ENCODE measurements around the gene DLX1.

Gene DLX1

DNA sequence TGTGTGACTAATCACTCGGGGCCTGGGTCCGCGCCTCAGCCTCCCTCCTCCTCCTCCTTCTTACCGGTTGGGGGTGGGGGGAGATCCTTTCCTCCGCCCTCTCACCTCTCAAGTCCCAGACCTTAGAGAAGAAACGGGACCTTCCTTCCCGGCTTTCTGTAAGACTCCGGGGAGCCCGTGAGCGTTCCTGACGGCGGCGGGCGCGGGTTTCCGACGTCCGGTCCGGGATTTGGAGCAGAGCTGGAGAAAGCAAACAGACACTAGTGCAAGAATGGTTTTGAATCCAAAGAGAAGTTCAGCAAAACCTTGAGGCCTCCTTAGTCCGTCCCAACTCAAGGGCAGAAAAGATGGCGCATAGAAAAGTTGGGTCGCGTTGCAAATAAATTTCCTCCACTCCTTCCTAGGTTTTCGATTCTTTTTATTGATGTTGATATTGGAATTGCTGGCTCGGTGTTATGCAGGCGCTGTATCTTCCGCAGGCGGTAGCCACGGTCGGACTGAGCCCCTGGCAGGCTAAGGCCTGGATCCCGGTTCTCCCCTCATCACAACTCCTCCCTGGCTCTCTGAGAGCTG lies 2.0 kb downstream of the DLX1 start:
- no peak for DNase-seq (ENCODE audit: low spot score)

- no peak for DNase-seq (ENCODE audit: low spot score)
Measured at GRCh38 chr2:172087780-172088244, 2.5 kb downstream of the DLX1 start.

- no peak for DNase-seq (ENCODE audit: low spot score)
Measured at GRCh38 chr2:172088245-172089004, 3.1 kb downstream of the DLX1 start.

- no peak for DNase-seq (ENCODE audit: low spot score)
Measured at GRCh38 chr2:172089005-172089504, 3.7 kb downstream of the DLX1 start.

GRCh38 chr2:172089633-172090032 lies 4.3 kb downstream of the DLX1 start:
- no peak for DNase-seq (ENCODE audit: low spot score)

- no peak for DNase-seq (ENCODE audit: low spot score)
Measured at GRCh38 chr2:172090044-172090961, 5.0 kb downstream of the DLX1 start.

DNA sequence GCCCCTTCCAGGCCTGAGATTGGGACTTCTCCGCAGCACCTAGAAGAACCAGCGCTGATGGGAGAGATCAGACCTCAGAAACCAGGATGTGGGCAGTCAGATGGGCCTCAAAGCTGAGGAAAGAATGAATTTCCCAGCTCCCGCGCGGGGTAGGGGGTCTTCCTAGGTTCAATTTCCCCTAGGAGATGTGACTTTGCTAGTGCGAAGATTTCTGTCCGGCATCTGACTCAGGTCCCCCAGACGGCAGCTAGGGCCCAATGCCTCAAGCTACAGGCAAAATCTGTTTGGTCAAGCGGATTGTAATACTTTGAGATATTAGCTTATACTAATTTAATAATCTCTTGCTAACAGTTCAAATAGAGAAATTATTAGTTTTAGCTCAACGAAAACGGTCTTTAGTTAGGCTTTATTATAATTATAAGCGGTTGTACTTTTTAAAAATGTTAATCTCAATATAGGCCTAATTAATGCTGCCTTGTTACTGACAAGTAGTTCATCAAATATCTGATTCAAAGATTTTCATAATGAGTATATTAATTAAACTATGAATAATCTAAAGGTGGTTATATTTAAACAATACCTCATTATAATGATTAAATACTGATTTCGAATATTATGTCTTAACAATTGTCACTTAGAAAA lies 5.8 kb downstream of the DLX1 start:
- DNase-seq (ENCODE audit: low spot score) = no peak

DNA sequence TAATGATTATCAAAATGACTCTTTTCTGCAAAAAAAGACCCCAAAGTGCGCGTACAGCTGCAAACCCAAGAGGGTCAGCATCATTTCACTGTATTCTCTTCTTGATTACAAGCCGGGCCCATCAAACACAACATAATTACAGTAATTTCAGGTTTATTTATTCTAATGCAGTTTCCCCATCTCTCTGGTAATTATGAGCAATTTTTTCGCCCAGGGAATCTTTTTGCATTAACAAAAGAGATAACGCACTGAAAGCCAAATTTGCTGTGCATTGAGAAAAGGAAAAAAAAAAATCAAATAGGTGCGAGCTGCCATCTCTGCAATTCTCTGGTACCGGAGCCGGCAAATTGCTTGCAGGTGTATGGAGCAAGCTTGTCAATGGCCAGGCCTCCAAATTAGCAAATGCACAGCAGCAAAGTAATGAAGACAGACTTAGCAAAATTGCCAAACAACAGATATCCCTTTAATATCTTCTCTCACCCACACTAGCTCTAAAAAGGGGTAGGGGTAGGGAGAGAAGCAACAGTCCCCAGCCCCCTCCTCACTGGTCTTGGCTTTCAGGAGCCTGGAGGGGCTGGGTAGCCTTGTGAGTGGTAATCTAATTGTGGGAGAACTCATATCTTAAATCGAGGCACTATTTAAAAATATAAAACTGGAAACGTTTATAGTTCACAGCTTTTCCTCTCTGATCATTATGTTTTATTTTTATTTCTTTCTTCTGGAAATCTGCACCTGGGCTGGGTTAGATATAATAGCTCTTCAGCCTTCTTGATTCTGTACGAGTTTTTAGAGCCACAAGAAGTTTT lies 6.7 kb downstream of the DLX1 start:
- no peak for DNase-seq (ENCODE audit: low spot score)

DNA sequence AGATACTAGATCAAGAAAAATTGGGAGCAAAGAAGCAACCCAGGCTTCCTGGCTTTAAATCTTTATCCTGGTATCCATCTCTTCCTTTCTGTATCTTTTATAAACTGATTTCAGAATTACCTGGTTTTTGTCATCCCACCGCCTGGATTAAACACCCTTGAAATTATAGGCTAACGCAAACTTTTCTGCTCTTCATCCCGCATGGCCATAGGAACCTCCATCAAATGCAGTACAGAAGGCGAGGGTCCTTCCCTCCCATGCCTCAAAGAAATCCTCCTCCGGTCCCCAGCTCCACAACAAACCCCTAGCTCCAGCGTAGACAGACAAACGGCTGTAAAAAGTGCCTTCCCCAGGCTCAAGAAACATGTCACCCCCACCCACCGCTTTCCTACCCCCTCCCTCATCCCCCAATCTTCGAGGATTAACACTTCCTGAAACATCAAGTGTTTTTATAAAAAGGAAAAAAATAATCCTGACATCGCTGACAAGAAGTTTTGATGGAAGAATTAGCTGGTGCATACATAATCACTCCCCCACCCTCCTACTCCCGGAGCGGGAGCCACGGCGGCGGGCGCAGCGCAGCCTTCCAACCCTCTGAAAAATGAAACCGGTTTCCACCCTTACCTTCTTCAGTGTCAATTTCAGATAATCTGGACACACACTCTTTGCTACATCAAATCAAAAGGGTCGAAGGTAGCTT lies 7.6 kb downstream of the DLX1 start:
- no peak for DNase-seq (ENCODE audit: low spot score)

DNA sequence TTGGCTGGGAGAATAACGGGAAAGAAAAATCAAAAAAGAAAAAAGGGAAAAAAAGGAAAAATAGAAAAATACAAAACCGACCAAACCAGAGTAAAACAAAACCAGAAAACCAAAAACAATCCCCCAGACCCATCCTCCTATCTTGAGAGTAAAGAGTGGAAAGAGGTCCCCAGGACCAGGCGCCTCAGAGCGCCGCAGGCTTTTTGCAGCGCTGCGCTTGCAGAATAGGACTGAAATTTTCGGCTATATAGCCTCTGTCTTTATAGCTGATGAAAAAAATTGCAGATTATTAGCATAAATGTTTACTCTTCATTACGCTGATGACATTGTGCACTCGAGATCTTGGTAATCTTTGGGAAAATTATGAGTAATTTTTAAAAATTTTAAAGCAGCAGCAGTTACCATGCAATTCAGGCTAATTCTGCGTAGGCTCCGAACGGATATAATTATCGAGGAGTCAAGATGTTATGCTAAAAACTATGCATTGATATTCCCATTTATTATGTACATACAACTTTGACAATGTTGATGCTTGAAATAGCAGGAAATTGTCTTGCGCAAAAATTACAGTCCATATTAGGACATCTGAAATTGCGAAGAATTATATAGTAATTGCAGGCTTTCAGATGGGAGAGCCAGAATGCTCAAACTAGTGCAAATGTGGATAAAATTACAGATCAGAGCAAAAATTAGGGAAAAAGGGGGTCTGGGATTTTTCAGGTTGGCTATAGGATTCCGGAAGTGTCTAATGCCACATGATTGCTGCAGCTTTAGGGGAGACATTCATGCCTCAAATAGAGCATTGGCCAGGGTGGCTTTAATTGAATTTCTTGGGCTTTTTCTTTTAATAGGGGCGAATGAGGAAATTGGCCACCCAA lies 8.3 kb downstream of the DLX1 start:
- no peak for DNase-seq (ENCODE audit: low spot score)

DNA sequence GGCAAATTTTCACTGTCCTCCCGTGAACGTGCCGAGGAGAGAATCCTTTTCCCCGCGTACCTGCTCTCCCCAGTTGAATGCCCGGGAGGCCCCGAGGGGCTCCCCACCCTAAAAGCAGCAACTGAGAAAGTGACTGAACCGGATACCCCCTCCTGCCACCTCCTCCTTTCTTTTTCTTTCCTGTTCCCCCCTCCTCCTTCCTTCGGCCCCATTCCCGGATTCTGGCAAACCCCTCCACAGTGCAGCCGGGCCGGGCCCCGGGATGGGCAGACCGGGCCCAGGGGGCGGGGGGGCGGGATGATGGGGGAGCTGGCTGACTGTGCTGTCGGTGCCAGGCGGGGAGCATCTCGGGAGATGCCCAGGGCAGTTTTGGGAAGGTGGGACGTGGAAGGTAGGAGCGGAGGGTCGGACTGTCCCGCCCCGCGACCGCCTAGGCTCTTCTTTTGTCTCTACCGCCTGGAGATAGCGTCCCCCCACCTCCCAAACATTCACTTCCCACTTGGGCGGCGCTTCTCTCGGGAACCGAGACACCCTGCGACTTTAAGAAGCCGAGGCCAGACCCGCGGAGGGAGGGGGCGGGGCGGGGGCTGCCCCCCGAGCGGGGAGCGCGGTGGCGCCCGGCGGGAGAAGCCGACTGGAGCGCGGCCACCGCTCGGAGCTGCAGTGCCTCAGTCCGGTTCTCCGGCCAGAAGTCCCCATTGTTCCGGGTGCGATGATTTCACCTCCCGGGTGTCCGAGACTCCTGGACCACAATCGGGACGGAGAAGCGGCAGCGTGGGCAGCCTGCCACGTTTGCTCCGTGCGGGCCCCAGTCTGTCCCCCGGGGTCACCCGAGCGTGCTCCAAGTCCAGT lies 9.2 kb downstream of the DLX1 start:
- DNase-seq (ENCODE audit: low spot score) = no peak

DNA sequence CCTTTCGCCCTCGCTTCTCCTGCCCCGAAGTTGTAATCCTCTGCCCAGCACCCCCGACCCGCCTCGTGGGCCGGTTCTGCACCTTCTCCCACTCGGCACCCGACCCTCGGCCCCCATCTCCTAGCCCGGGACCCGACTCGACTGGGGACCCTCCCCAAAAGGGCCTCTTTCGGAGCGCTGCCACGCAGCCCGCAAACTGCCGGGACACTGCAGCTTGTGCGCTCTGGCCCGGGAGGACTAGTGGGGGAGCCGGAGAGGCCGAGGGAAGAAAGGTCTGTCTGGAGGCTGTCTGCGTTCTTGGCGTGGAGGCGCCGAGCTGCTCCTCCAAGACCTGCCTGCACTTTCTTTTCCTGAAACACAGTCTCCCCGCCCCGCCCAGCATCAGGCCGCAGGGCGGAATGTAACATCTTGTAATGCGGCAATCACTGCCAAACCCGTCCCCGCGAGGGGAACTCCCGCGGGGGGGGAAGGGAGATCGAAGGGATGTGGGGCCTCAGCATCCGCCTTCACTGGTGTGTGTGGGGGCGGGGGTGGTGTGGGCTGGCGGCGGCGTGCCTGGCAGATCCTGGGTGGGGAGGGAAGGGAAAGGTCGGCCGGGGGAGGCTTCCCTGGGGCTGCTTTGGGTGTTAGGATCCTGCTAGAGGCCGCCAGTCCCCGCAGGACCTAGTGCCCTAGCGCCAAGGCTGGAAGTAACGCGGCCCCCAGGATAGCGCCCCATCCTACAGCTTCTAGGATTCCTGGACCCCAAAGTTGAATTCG lies 10.0 kb downstream of the DLX1 start:
- DNase-seq (ENCODE audit: low spot score) = no peak

- no peak for DNase-seq (ENCODE audit: low spot score)
Measured at GRCh38 chr2:172095905-172096625, 10.8 kb downstream of the DLX1 start.

DNA sequence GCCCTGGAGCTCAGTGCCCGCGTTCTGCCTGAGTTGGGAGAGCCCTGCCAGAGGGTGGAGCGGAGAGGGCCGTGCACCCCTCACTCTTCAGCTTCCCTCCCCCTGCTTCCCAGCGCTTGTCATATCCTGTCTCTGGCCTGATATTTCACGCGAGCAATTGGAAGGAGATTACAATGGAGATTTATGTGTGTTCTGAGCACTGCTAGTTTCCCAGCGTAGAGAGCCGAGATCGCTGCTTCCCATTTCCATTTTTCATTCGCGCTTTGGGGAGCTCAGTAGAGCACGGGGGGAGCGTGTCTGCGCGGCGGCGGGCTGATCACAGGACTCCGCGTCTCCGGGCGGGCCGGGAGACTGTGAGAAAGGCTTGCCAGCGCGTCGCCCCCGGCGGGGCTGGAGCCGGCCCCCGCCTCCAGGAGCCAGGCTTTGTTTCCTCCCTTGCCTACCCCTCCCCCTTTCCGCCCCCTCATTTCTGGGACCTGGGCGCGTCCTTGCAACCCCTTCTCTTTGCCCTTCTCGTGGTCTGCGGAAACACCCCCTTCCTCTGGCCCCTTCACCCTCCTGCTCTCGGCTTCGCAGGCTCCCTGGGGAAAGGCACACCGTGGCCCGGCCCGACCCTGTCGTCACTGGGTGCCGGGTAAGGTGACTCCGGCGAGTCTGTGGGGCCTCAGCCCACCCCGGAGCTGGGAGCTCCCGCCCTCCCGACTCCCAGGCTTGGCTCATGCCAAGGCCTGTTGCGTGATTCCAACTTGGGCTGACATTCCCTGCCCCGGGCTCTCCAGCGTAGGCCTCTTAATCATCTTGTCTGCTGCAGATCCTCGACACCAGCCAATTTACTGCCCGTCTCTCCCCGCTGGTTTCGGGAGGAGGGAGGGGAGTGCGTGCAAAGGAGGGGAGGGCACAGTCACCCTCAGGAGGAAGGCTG lies 11.6 kb downstream of the DLX1 start:
- no peak for DNase-seq (ENCODE audit: low spot score)

DNA sequence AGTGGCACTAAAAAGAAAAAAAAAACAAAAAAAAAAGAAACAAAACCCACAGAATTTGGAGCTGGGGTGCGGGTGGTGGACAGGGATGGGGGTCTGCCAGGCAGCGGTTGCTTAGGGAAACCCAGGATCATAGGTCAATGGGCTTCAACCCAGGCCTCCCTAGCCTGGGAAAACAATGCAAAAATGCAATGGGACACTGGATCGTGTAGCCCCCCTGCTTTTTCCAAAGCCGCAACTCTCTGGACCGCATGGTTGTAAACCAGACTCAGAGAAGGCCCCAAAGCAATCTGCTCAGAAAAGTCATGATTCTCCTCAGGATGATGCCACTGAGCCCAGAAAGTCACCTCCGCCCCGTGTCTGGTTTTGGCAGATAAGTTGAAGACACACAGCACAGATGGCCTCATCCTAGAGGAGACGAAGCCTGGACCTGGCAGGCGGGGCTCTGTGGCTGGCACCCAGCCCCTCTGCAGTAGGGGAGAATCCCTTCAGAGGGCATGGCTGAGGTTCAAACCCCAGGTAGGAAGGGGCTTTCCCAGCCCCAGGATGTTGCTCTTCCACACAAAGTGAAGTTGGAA lies 12.3 kb downstream of the DLX1 start:
- no peak for DNase-seq (ENCODE audit: low spot score)

- DNase-seq (ENCODE audit: low spot score) = no peak
Measured at GRCh38 chr2:172098287-172098649, 13.0 kb downstream of the DLX1 start.

Data from NAMALWA (cell line).